MCF 10A (cell line): ENCODE results near the gene CHD9. TPM values are rescaled to one million over a fixed set of nuclear protein-coding genes. Genes with fewer than 3 reads are reported as not detected.

Source experiments
- BruUV-seq: library from RNA; stranded (reverse); fragments of 400-500 nt; replicated peaks from 2 replicates; lab custom pipeline; 2021; lab: Mats Ljungman, UMichigan
- CTCF ChIA-PET: fragments of 300-600 bp; sonication (Branson Sonifier 250); formaldehyde crosslinking; extraction: SDS; loops from one replicate; lab custom pipeline; 2021; ENCODE audit warnings: antibody characterized with exemption, inconsistent platforms; lab: Yijun Ruan, JAX
- POLR2A ChIA-PET: fragments of 300-600, 350-650 bp; sonication (Branson Sonifier 250); formaldehyde crosslinking; extraction: SDS; loops from one replicate; lab custom pipeline; 2020; ENCODE audit warnings: antibody characterized with exemption, inconsistent platforms; lab: Yijun Ruan, JAX
- DNase-seq: peaks from one replicate; pipeline ENCODE4 v3.0.0-alpha.2; 2018; ENCODE audit not compliant: unreplicated experiment
- H3K27ac Mint-ChIP-seq: one replicate; pipeline ENCODE4 v1.8.0; 2022; ENCODE audit warnings: mild to moderate bottlenecking, low read depth, mixed read lengths; ENCODE audit not compliant: unreplicated experiment
- H3K27me3 Mint-ChIP-seq: one replicate; pipeline ENCODE4 v1.8.0; 2022; ENCODE audit warnings: mixed read lengths; ENCODE audit not compliant: insufficient read depth, unreplicated experiment
- H3K36me3 Mint-ChIP-seq: one replicate; pipeline ENCODE4 v1.8.0; 2022; ENCODE audit warnings: mild to moderate bottlenecking, moderate library complexity, mixed read lengths; ENCODE audit not compliant: insufficient read depth, unreplicated experiment
- H3K4me1 Mint-ChIP-seq: one replicate; pipeline ENCODE4 v1.8.0; 2022; ENCODE audit warnings: mixed read lengths; ENCODE audit not compliant: insufficient read depth, unreplicated experiment
- H3K4me3 Mint-ChIP-seq: one replicate; pipeline ENCODE4 v1.8.0; 2022; ENCODE audit warnings: mild to moderate bottlenecking, moderate library complexity, mixed read lengths; ENCODE audit not compliant: unreplicated experiment
- H3K9me3 Mint-ChIP-seq: one replicate; pipeline ENCODE4 v1.8.0; 2022; ENCODE audit warnings: mixed read lengths; ENCODE audit not compliant: unreplicated experiment
- CTCF ChIP-seq: fragments of 200-600 bp; IDR thresholded peaks from one replicate; pipeline ENCODE4 v1.8.0; 2022; ENCODE audit warnings: antibody characterized with exemption, mild to moderate bottlenecking; ENCODE audit not compliant: unreplicated experiment
- intact Hi-C: fragments of 100-400 bp; cut with micrococcal nuclease; formaldehyde crosslinking; loops from 2 replicates; pipeline ENCODE4 v1.14.1; 2022
- total RNA-seq: library from RNA; stranded (reverse); gene quantifications from 2 replicates; pipeline ENCODE4 v1.2.3, GENCODE V29; 2022

The CHD9 gene
- total RNA-seq, 1 experiment from 2014 or later = 62.8 TPM

GRCh38 chr16:53111078-53111791, 56.4 kb downstream of the CHD9 start:
- Mint-ChIP-seq H3K27ac (peak overlapping the region; percentile 67), H3K4me1 (peaks cover 11% of the 10 kb centered on the region), H3K36me3 (peaks cover 6% of the 10 kb centered on the region), H3K9me3 (no peaks in the 10 kb centered on the region), H3K4me3 (no peak overlapping the region), H3K27me3 (no peaks in the 10 kb centered on the region)
- intact Hi-C loops = no loop called here
- CTCF ChIA-PET = interaction anchor here (1.0 to 1.2 kb wide), 3 partner anchors 19 to 97 kb away, joined by 3 to 4 read pairs (median 3); partner anchors contain the start of gene CHD9
- POLR2A ChIA-PET = interaction anchor here (0.6 to 1.3 kb wide), 5 partner anchors 9 to 96 kb away, joined by 3 to 6 read pairs (median 4); no protein-coding TSS in a partner anchor
- TF ChIP-seq CTCF = no peak
- DNase-seq = no peak
- no TSS peak for BruUV-seq

GRCh38 chr16:53112015-53112414, 57.2 kb downstream of the CHD9 start:
- no peak for DNase-seq
- no peaks in the 10 kb centered on the region for H3K27me3 Mint-ChIP-seq
- no peak for TF ChIP-seq CTCF
- H3K27ac Mint-ChIP-seq = no peak overlapping the region
- BruUV-seq = no TSS peak
- no peaks in the 10 kb centered on the region for H3K9me3 Mint-ChIP-seq
- no peak overlapping the region for H3K4me3 Mint-ChIP-seq
- intact Hi-C loops = no loop called here
- CTCF ChIA-PET = interaction anchor here (1.0 to 1.2 kb wide), 3 partner anchors 18 to 96 kb away, joined by 3 to 4 read pairs (median 3); partner anchors contain the start of gene CHD9
- H3K4me1 Mint-ChIP-seq = peaks cover 11% of the 10 kb centered on the region
- peaks cover 6% of the 10 kb centered on the region for H3K36me3 Mint-ChIP-seq
- POLR2A ChIA-PET = interaction anchor here (0.7 to 1.3 kb wide), 4 partner anchors 9 to 70 kb away, joined by 3 to 6 read pairs (median 4); no protein-coding TSS in a partner anchor

GRCh38 chr16:53115047-53115446, 60.3 kb downstream of the CHD9 start:
- Mint-ChIP-seq H3K36me3 (peaks cover 6% of the 10 kb centered on the region), H3K9me3 (no peaks in the 10 kb centered on the region), H3K27me3 (no peaks in the 10 kb centered on the region), H3K4me3 (no peak overlapping the region), H3K27ac (no peak overlapping the region), H3K4me1 (peaks cover 11% of the 10 kb centered on the region)
- ChIA-PET POLR2A (interaction anchor here (0.6 to 1.0 kb wide), 3 partner anchors 40 to 93 kb away, joined by 3 to 5 read pairs (median 3); no protein-coding TSS in a partner anchor), CTCF (no interaction called here)
- no peak for DNase-seq
- no peak for TF ChIP-seq CTCF
- intact Hi-C loops = no loop called here
- BruUV-seq = no TSS peak

- CTCF ChIA-PET = no interaction called here
- no peaks in the 10 kb centered on the region for H3K27me3 Mint-ChIP-seq
- intact Hi-C loops = no loop called here
- H3K4me1 Mint-ChIP-seq = peaks cover 9% of the 10 kb centered on the region
- H3K4me3 Mint-ChIP-seq = no peak overlapping the region
- no TSS peak for BruUV-seq
- no peak for TF ChIP-seq CTCF
- POLR2A ChIA-PET = interaction anchor here (1.0 kb wide), 1 partner anchor 92 kb away, joined by 3 read pairs; no protein-coding TSS in a partner anchor
- H3K9me3 Mint-ChIP-seq = no peaks in the 10 kb centered on the region
- no peak for DNase-seq
- peaks cover 6% of the 10 kb centered on the region for H3K36me3 Mint-ChIP-seq
- H3K27ac Mint-ChIP-seq = no peak overlapping the region
Observed at GRCh38 chr16:53115773-53116172, 61.0 kb downstream of the CHD9 start.
